Neural cell (in vitro differentiated cells): ENCODE results near the gene VPS35L. TPM values are rescaled to one million over a fixed set of nuclear protein-coding genes. Genes with fewer than 3 reads are reported as not detected.
"Not testable (repeated sequence)": the region's sequence is repeated elsewhere in the genome, so short reads cannot be mapped to it uniquely, and the experiment has no call there.

Source experiments
- H2AFZ ChIP-seq: fragments of 200-600, 300-800 bp; sonication (generic), shearing (Covaris generic); 2 replicates; pipeline ENCODE4 v1.6.0; 2014; ENCODE audit warnings: low read depth, mild to moderate bottlenecking, antibody characterized with exemption, low read length, moderate library complexity
- H3F3A ChIP-seq: fragments of 200-600 bp; shearing (Covaris generic); 2 replicates; pipeline ENCODE4 v1.6.1; 2016; ENCODE audit warnings: mild to moderate bottlenecking, moderate library complexity, mixed read lengths, antibody characterized with exemption, low read length; ENCODE audit not compliant: insufficient read depth, poor library complexity, severe bottlenecking
- H3K27ac ChIP-seq: fragments of 200-600, 300-800 bp; sonication (generic), shearing (Covaris generic); 2 replicates; pipeline ENCODE4 v1.5.1; 2014; ENCODE audit warnings: mild to moderate bottlenecking, low read length, moderate library complexity
- H3K27me3 ChIP-seq: fragments of 300-800, 200-600 bp; sonication (generic), shearing (Covaris generic); 2 replicates; pipeline ENCODE4 v1.6.0; 2014; ENCODE audit warnings: mild to moderate bottlenecking, low read depth, low read length, moderate library complexity; ENCODE audit not compliant: insufficient read depth
- H3K36me3 ChIP-seq: fragments of 300-800, 200-600 bp; sonication (generic), shearing (Covaris generic); 2 replicates; pipeline ENCODE4 v1.5.1; 2014; ENCODE audit warnings: mild to moderate bottlenecking, antibody characterized with exemption, low read length, moderate library complexity; ENCODE audit not compliant: insufficient read depth
- H3K4me2 ChIP-seq: fragments of 300-800, 200-600 bp; sonication (generic), shearing (Covaris generic); 2 replicates; pipeline ENCODE4 v1.6.0; 2014; ENCODE audit warnings: mild to moderate bottlenecking, low read length
- H3K4me3 ChIP-seq: fragments of 300-800, 200-600 bp; sonication (generic), shearing (Covaris generic); 2 replicates; pipeline ENCODE4 v1.5.1; 2014; ENCODE audit warnings: mild to moderate bottlenecking, low read length, moderate library complexity
- H3K79me2 ChIP-seq: fragments of 200-600 bp; shearing (Covaris generic); replicated peaks from 2 replicates; pipeline ENCODE4 v1.6.0; 2014; ENCODE audit warnings: mild to moderate bottlenecking, low read length, moderate library complexity; ENCODE audit not compliant: insufficient read depth
- H3K9ac ChIP-seq: fragments of 300-800, 200-600 bp; sonication (generic), shearing (Covaris generic); 2 replicates; pipeline ENCODE4 v1.6.1; 2016; ENCODE audit warnings: mild to moderate bottlenecking, low read length, mixed read lengths
- H3K9me2 ChIP-seq: fragments of 200-600 bp; shearing (Covaris generic); 2 replicates; pipeline ENCODE4 v1.6.1; 2016; ENCODE audit warnings: mild to moderate bottlenecking, low read length, mixed read lengths; ENCODE audit not compliant: insufficient read depth
- H3K9me3 ChIP-seq: fragments of 200-600, 300-800 bp; sonication (generic), shearing (Covaris generic); 2 replicates; pipeline ENCODE4 v1.6.1; 2016; ENCODE audit warnings: mild to moderate bottlenecking, mixed run types, low read length, moderate library complexity, mixed read lengths
- H4K20me1 ChIP-seq: fragments of 200-600 bp; shearing (Covaris generic); 2 replicates; pipeline ENCODE4 v1.6.1; 2016; ENCODE audit warnings: mild to moderate bottlenecking, mixed run types; ENCODE audit not compliant: insufficient read depth
- CTCF ChIP-seq: fragments of 450-650 bp; IDR thresholded peaks from 2 replicates; pipeline ENCODE4 v1.5.1; 2014; ENCODE audit warnings: antibody characterized with exemption, mild to moderate bottlenecking, moderate library complexity; ENCODE audit not compliant: poor library complexity, severe bottlenecking
- EP300 ChIP-seq: fragments of 450-650 bp; conservative IDR thresholded peaks from 2 replicates; pipeline ENCODE4 v1.6.1; 2014; ENCODE audit warnings: antibody characterized with exemption, mild to moderate bottlenecking, moderate library complexity; ENCODE audit not compliant: poor library complexity, severe bottlenecking
- EZH2 ChIP-seq: fragments of 200-600, 300-800 bp; shearing (Covaris generic), sonication (generic); IDR thresholded peaks from 2 replicates; pipeline ENCODE4 v1.6.1; 2014; ENCODE audit warnings: antibody characterized with exemption, low read length, borderline replicate concordance, mild to moderate bottlenecking; ENCODE audit not compliant: insufficient read depth, poor library complexity, severe bottlenecking
- MXI1 ChIP-seq: fragments of 450-650 bp; conservative IDR thresholded peaks from 2 replicates; pipeline ENCODE4 v1.6.1; 2014; ENCODE audit warnings: antibody characterized with exemption, mild to moderate bottlenecking; ENCODE audit not compliant: poor library complexity, severe bottlenecking
- POLR2AphosphoS5 ChIP-seq: IDR thresholded peaks from 2 replicates; pipeline ENCODE4 v1.6.1; 2012
- RAD21 ChIP-seq: fragments of 450-650 bp; conservative IDR thresholded peaks from 2 replicates; pipeline ENCODE4 v1.6.1; 2014; ENCODE audit warnings: antibody characterized with exemption, mild to moderate bottlenecking, moderate library complexity
- REST ChIP-seq: IDR thresholded peaks from 2 replicates; pipeline ENCODE4 v1.6.1; 2012; ENCODE audit warnings: borderline replicate concordance
- SMC3 ChIP-seq: fragments of 450-650 bp; conservative IDR thresholded peaks from 2 replicates; pipeline ENCODE4 v1.6.1; 2014; ENCODE audit warnings: antibody characterized with exemption, mild to moderate bottlenecking, moderate library complexity; ENCODE audit not compliant: poor library complexity
- TAF1 ChIP-seq: IDR thresholded peaks from 2 replicates; pipeline ENCODE4 v1.6.1; 2012; ENCODE audit warnings: low read depth
- polyA plus RNA-seq: library from polyadenylated mRNA; depleted of rRNA; stranded (reverse); fragments of >200 nt; gene quantifications from 2 replicates; pipeline ENCODE4 v1.2.3, GENCODE V29; 2014

Gene VPS35L
- polyA plus RNA-seq, 1 donor from 2014 or later, result 29.8 TPM

GRCh38 chr16:19664166-19664565 is 108.7 kb downstream of the VPS35L start:
- no peaks in the 10 kb centered on the region for H4K20me1 ChIP-seq
- H3K36me3 ChIP-seq, result no peaks in the 10 kb centered on the region
- H3K27ac ChIP-seq, result no peak overlapping the region
- no peak overlapping the region for H3K4me3 ChIP-seq
- H2AFZ ChIP-seq, result no peak overlapping the region
- no peaks in the 10 kb centered on the region for H3K79me2 ChIP-seq
- peaks cover 3% of the 10 kb centered on the region for H3K9me3 ChIP-seq
- no peak for TF ChIP-seq EZH2
- TF ChIP-seq RAD21, result no peak
- TF ChIP-seq REST, result no peak
- TF ChIP-seq MXI1, result no peak
- TF ChIP-seq EP300, result no peak
- TF ChIP-seq POLR2AphosphoS5, result no peak
- TF ChIP-seq TAF1, result no peak
- no peak for TF ChIP-seq SMC3
- TF ChIP-seq CTCF, result no peak
- H3F3A ChIP-seq, result no peaks in the 10 kb centered on the region
- H3K27me3 ChIP-seq, result no peaks in the 10 kb centered on the region
- H3K9ac ChIP-seq, result no peak overlapping the region
- H3K4me2 ChIP-seq, result no peak overlapping the region
- H3K9me2 ChIP-seq, result no peaks in the 10 kb centered on the region

DNA sequence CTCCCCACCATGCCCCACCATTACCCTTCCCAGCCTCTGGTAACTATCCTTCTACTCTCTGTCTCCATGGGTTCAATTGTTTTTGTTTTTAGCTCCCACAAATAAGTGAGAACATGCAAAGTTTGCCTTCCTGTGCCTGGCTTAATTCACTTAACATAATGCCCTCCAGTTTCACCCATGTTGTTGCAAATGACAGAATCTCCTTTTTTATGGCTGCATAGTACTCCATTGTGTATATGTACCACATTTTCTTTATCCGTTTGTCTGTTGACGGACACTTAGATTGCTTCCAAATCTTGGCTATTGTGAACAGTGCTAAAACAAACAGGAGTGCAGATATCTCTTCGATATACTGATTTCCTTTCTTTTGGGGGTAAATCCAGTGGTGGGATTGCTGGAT is 109.8 kb downstream of the VPS35L start:
- H4K20me1 ChIP-seq, H3K4me2 ChIP-seq, H3F3A ChIP-seq, H3K27ac ChIP-seq, H3K27me3 ChIP-seq, H3K9ac ChIP-seq, H3K9me3 ChIP-seq, H3K9me2 ChIP-seq, H3K79me2 ChIP-seq, H3K36me3 ChIP-seq, H2AFZ ChIP-seq, H3K4me3 ChIP-seq: not testable (repeated sequence)

DNA sequence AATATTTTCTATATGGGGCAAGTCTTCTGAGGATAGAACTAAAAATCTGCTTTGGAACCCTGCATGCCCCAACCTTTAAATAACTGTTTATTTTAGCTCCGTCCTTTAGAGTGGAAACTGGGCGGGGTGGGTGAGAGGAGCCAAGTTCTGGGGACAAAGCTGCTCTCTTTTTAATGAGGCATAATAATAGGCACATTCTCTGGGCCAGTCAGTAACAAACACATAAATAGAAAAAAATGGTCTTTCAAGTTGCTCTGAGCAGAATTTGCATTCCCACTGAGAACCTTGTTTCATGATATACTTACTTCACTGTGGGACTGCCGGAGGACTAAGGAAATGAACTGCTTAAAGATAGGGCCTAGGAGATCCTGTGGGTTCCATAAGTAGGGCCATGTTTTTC is 111.0 kb downstream of the VPS35L start:
- Histone ChIP-seq H3F3A (no peaks in the 10 kb centered on the region), H3K9ac (no peak overlapping the region), H3K9me2 (no peaks in the 10 kb centered on the region), H3K9me3 (peaks cover 3% of the 10 kb centered on the region), H3K79me2 (no peaks in the 10 kb centered on the region), H3K27me3 (no peaks in the 10 kb centered on the region), H3K4me2 (no peak overlapping the region), H2AFZ (no peak overlapping the region), H3K27ac (no peak overlapping the region), H3K4me3 (no peak overlapping the region), H4K20me1 (no peaks in the 10 kb centered on the region), H3K36me3 (no peaks in the 10 kb centered on the region)
- no peak for TF ChIP-seq CTCF
- TF ChIP-seq SMC3, result no peak
- no peak for TF ChIP-seq MXI1
- no peak for TF ChIP-seq RAD21
- TF ChIP-seq TAF1, result no peak
- TF ChIP-seq REST, result no peak
- no peak for TF ChIP-seq EZH2
- no peak for TF ChIP-seq POLR2AphosphoS5
- TF ChIP-seq EP300, result no peak
